Activated CD8-positive, alpha-beta T cell treated with anti-CD3 and anti-CD28 coated beads for 36 hours (primary cell): ENCODE results near the gene CCDC136. TPM values are rescaled to one million over a fixed set of nuclear protein-coding genes. Genes with fewer than 3 reads are reported as not detected.

Experiments
- ATAC-seq: fragments of 200-7000 bp; cut with Tn5 transposase; one replicate; pipeline ENCODE4 v1.10.0; 2021; ENCODE audit warnings: mild to moderate bottlenecking, moderate library complexity
- CTCF ChIA-PET: fragments of 350-600 bp; sonication (Branson Sonifier 250); formaldehyde crosslinking; loops from one replicate; lab custom pipeline; 2021; ENCODE audit warnings: antibody characterized with exemption; lab: Charles Lee
- POLR2A ChIA-PET: fragments of 350-600 bp; sonication (Branson Sonifier 250); formaldehyde crosslinking; loops from one replicate; lab custom pipeline; 2021; ENCODE audit warnings: antibody characterized with exemption; lab: Charles Lee
- DNase-seq: peaks from one replicate; pipeline ENCODE4 v3.0.0-alpha.2; 2020
- H3K27ac Mint-ChIP-seq: one replicate; pipeline ENCODE4 v1.8.0; 2021; ENCODE audit warnings: mild to moderate bottlenecking, mixed read lengths
- H3K27me3 Mint-ChIP-seq: one replicate; pipeline ENCODE4 v1.8.0; 2021; ENCODE audit warnings: mixed read lengths
- H3K36me3 Mint-ChIP-seq: one replicate; pipeline ENCODE4 v1.8.0; 2021; ENCODE audit warnings: low read depth, mixed read lengths
- H3K4me1 Mint-ChIP-seq: one replicate; pipeline ENCODE4 v1.8.0; 2021; ENCODE audit warnings: low read depth, mixed read lengths
- H3K4me3 Mint-ChIP-seq: one replicate; pipeline ENCODE4 v1.8.0; 2021; ENCODE audit warnings: mild to moderate bottlenecking, moderate library complexity, mixed read lengths
- H3K9me3 Mint-ChIP-seq: one replicate; pipeline ENCODE4 v1.8.0; 2021; ENCODE audit warnings: mixed read lengths
- CTCF ChIP-seq: fragments of 200-600 bp; IDR thresholded peaks from one replicate; pipeline ENCODE4 v1.8.0; 2022; ENCODE audit warnings: antibody characterized with exemption, mild to moderate bottlenecking
- intact Hi-C: fragments of 100-400 bp; cut with micrococcal nuclease; formaldehyde crosslinking; loops from one replicate; pipeline ENCODE4 v1.10.0; 2022
- total RNA-seq, 2 experiments: library from RNA; stranded (reverse); gene quantifications; one replicate each; pipeline ENCODE4 v1.2.3, GENCODE V29; 2021

The CCDC136 gene
- total RNA-seq, 2 experiments from 2014 or later: 7.6 to 9.6 TPM

- POLR2A ChIA-PET: no interaction called here
- no peak overlapping the region for H3K27ac Mint-ChIP-seq
Measured at GRCh38 chr7:128809363-128809762, 17.6 kb downstream of the CCDC136 start.

GRCh38 chr7:128810473-128810872 lies 18.7 kb downstream of the CCDC136 start:
- ATAC-seq (no peak), DNase-seq (no peak)
- Mint-ChIP-seq H3K27me3 (no peaks in the 10 kb centered on the region), H3K27ac (no peak overlapping the region), H3K36me3 (no peaks in the 10 kb centered on the region), H3K9me3 (no peaks in the 10 kb centered on the region), H3K4me3 (no peak overlapping the region), H3K4me1 (no peaks in the 10 kb centered on the region)
- ChIA-PET CTCF (no interaction called here), POLR2A (no interaction called here)
- intact Hi-C loops: no loop called here
- no peak for TF ChIP-seq CTCF

More at GRCh38 chr7:128809363-128809762, 17.6 kb downstream of the CCDC136 start:
- intact Hi-C loops: no loop called here
- no peak overlapping the region for H3K4me3 Mint-ChIP-seq
- no peak for ATAC-seq
- no peaks in the 10 kb centered on the region for H3K4me1 Mint-ChIP-seq
- H3K36me3 Mint-ChIP-seq: no peaks in the 10 kb centered on the region
- no peaks in the 10 kb centered on the region for H3K9me3 Mint-ChIP-seq
- DNase-seq: no peak
- CTCF ChIA-PET: interaction anchor here (1.4 kb wide), 1 partner anchor 32 kb away, joined by 3 read pairs; no protein-coding TSS in a partner anchor
- TF ChIP-seq CTCF: no peak
- H3K27me3 Mint-ChIP-seq: no peaks in the 10 kb centered on the region

GRCh38 chr7:128810997-128811396 lies 19.2 kb downstream of the CCDC136 start:
- ChIA-PET POLR2A (no interaction called here), CTCF (no interaction called here)
- Mint-ChIP-seq H3K4me1 (no peaks in the 10 kb centered on the region), H3K27me3 (no peaks in the 10 kb centered on the region), H3K4me3 (no peak overlapping the region), H3K36me3 (no peaks in the 10 kb centered on the region), H3K9me3 (no peaks in the 10 kb centered on the region), H3K27ac (no peak overlapping the region)
- no peak for DNase-seq
- intact Hi-C loops: no loop called here
- TF ChIP-seq CTCF: no peak
- no peak for ATAC-seq

- Mint-ChIP-seq H3K4me3 (no peak overlapping the region), H3K4me1 (no peaks in the 10 kb centered on the region), H3K27me3 (no peaks in the 10 kb centered on the region), H3K27ac (no peak overlapping the region), H3K36me3 (no peaks in the 10 kb centered on the region), H3K9me3 (no peaks in the 10 kb centered on the region)
- TF ChIP-seq CTCF: no peak
- intact Hi-C loops: no loop called here
- ATAC-seq: no peak
- no peak for DNase-seq
- POLR2A ChIA-PET: no interaction called here
- CTCF ChIA-PET: interaction anchor here (2.1 kb wide), 1 partner anchor 72 kb away, joined by 7 read pairs; no protein-coding TSS in a partner anchor
Measured at GRCh38 chr7:128811631-128812430, 20.1 kb downstream of the CCDC136 start.

GRCh38 chr7:128812514-128813168 lies 20.9 kb downstream of the CCDC136 start:
- intact Hi-C loops: no loop called here
- no peaks in the 10 kb centered on the region for H3K27me3 Mint-ChIP-seq
- POLR2A ChIA-PET: no interaction called here
- no peak for TF ChIP-seq CTCF
- H3K27ac Mint-ChIP-seq: no peak overlapping the region
- ATAC-seq (no peak), DNase-seq (no peak)
- H3K36me3 Mint-ChIP-seq: no peaks in the 10 kb centered on the region
- CTCF ChIA-PET: interaction anchor here (2.1 kb wide), 1 partner anchor 71 kb away, joined by 7 read pairs; no protein-coding TSS in a partner anchor
- H3K4me3 Mint-ChIP-seq: no peak overlapping the region
- H3K4me1 Mint-ChIP-seq: no peaks in the 10 kb centered on the region
- H3K9me3 Mint-ChIP-seq: no peaks in the 10 kb centered on the region
